ENCODE results near the gene PEAK3. TPM values are rescaled to one million over a fixed set of nuclear protein-coding genes. Genes with fewer than 3 reads are reported as not detected.

Gene PEAK3
- total and polyA plus RNA-seq, 9 of the 15 experiments (the other 6 are each of a cell fraction or from before 2014, with no cell fraction given): 0.07 to 0.40 TPM; not detected in 7

- 0 out of 2 replicates have a peak, but pooled peaks have one; percentile 11 for TF ChIP-seq MTA1 (IDR thresholded peaks at IDR 0.05; ENCODE audit: borderline replicate concordance)
- peak; percentile 89 for TF ChIP-seq SPI1 (IDR thresholded peaks at IDR 0.05; ENCODE audit: borderline replicate concordance, low read depth, low read length)
- TF ChIP-seq CBFA2T2 (conservative IDR thresholded peaks at IDR 0.05): peak; percentile 46; the same call in 1 of the 2 replicates
- TF ChIP-seq EP300 (IDR thresholded peaks at IDR 0.05; ENCODE audit: low read length): 0 out of 2 replicates have a peak, but pooled peaks have one; percentile 3
- no peak for TF ChIP-seq CCAR2 (IDR thresholded peaks at IDR 0.05; ENCODE audit: low read depth, low read length)
- TF ChIP-seq RAD51 (IDR thresholded peaks at IDR 0.05; ENCODE audit: borderline replicate concordance, low read depth): peak; percentile 81
- TF ChIP-seq HDAC2 (IDR thresholded peaks at IDR 0.05): peak; percentile 76; the same call in 1 of the 2 replicates
- peak; percentile 36; the same call in 1 of the 2 replicates for TF ChIP-seq BHLHE40 (IDR thresholded peaks at IDR 0.05; ENCODE audit: low read length)
- no peak for TF ChIP-seq SREBF2 (CRISPR knock-in tag; IDR thresholded peaks at IDR 0.05)
- TF ChIP-seq CREB3L1 (IDR thresholded peaks at IDR 0.05; ENCODE audit: borderline replicate concordance, low read depth): 0 out of 2 replicates have a peak, but pooled peaks have one; percentile 52
- TF ChIP-seq FOXO4 (CRISPR knock-in tag; IDR thresholded peaks at IDR 0.05): no peak
- peak; percentile 28; the same call in 1 of the 2 replicates for TF ChIP-seq PHF8 (IDR thresholded peaks at IDR 0.05; ENCODE audit: borderline replicate concordance, low read length)
- 0 out of 2 replicates have a peak, but pooled peaks have one; percentile 41 for TF ChIP-seq RNF2 (IDR thresholded peaks at IDR 0.05)
- TF ChIP-seq CBX1 (IDR thresholded peaks at IDR 0.05; ENCODE audit: low read depth): 0 out of 2 replicates have a peak, but pooled peaks have one; percentile 32
- no peak for TF ChIP-seq RFX5 (IDR thresholded peaks at IDR 0.05; ENCODE audit: low read depth, low read length)
- TF ChIP-seq GABPB1 (CRISPR knock-in tag; IDR thresholded peaks at IDR 0.05): peak; percentile 21; the same call in 1 of the 2 replicates
- no peak for TF ChIP-seq NR4A1 (CRISPR knock-in tag; IDR thresholded peaks at IDR 0.05)
- peak; percentile 50; the same call in 1 of the 2 replicates for TF ChIP-seq NR4A1 (tag; IDR thresholded peaks at IDR 0.05)
- TF ChIP-seq JUND (IDR thresholded peaks at IDR 0.05; ENCODE audit: borderline replicate concordance, low read depth, low read length): peak; percentile 54
- TF ChIP-seq JUND (tag; IDR thresholded peaks at IDR 0.05; ENCODE audit: borderline replicate concordance, low read depth, low read length): peak; percentile 51; the same call in 1 of the 3 replicates
- TF ChIP-seq ZNF431 (CRISPR knock-in tag; IDR thresholded peaks at IDR 0.05): 0 out of 2 replicates have a peak, but pooled peaks have one; percentile 44
- peak; percentile 58 for TF ChIP-seq CREM (IDR thresholded peaks at IDR 0.05; ENCODE audit: low read depth)
- no peak for TF ChIP-seq ZNF165 (CRISPR knock-in tag; IDR thresholded peaks at IDR 0.05; ENCODE audit: borderline replicate concordance)
- no peak for TF ChIP-seq ZNF232 (CRISPR knock-in tag; IDR thresholded peaks at IDR 0.05)
These were observed 15.6 kb downstream of the PEAK3 start (continued) for GRCh38 chr19:2266183-2266993.
